ENCODE data around the gene NDST1. TPM values are rescaled to one million over a fixed set of nuclear protein-coding genes. Genes with fewer than 3 reads are reported as not detected.

NDST1 gene
- total RNA-seq, 1 donor from 2014 or later: 60.4 TPM

- DNase-seq (ENCODE audit: missing footprints): peak; percentile 14
- intact Hi-C loops (cut with DNase I): no loop called here
- ATAC-seq: no peak
These were observed 46.9 kb downstream of the NDST1 start for GRCh38 chr5:150554857-150555256.

GRCh38 chr5:150556106-150556505, 48.2 kb downstream of the NDST1 start:
- ATAC-seq (no peak), DNase-seq (ENCODE audit: missing footprints) (peak; percentile 42)
- intact Hi-C loops (cut with DNase I): no loop called here

- DNase-seq (ENCODE audit: missing footprints) (peak; percentile 31), ATAC-seq (no peak)
- intact Hi-C loops (cut with DNase I): no loop called here
These were observed 49.1 kb downstream of the NDST1 start for GRCh38 chr5:150556859-150557508.

GRCh38 chr5:150557509-150557872, 49.6 kb downstream of the NDST1 start:
- intact Hi-C loops (cut with DNase I): no loop called here
- ATAC-seq: no peak

GRCh38 chr5:150558088-150558621, 50.2 kb downstream of the NDST1 start:
- DNase-seq (ENCODE audit: missing footprints): peak; percentile 58
- no peak for ATAC-seq
- intact Hi-C loops (cut with DNase I): no loop called here

More at GRCh38 chr5:150557509-150557872, 49.6 kb downstream of the NDST1 start:
- peak; percentile 6 for DNase-seq (ENCODE audit: missing footprints)

GRCh38 chr5:150559088-150559487, 51.2 kb downstream of the NDST1 start:
- intact Hi-C loops (cut with DNase I): no loop called here
- ATAC-seq (no peak), DNase-seq (ENCODE audit: missing footprints) (peak; percentile 8)

- DNase-seq (ENCODE audit: missing footprints) (no peak), ATAC-seq (no peak)
- intact Hi-C loops (cut with DNase I): loop anchor here (2.0 to 5.0 kb wide), 2 partner anchors 113 to 287 kb away; partner anchors contain the start of gene IRGM
These were observed 51.8 kb downstream of the NDST1 start for GRCh38 chr5:150559701-150560100.

GRCh38 chr5:150560401-150561191, 52.7 kb downstream of the NDST1 start:
- intact Hi-C loops (cut with DNase I): loop anchor here (1.0 to 5.0 kb wide), 4 partner anchors 96 to 286 kb away; partner anchors contain the start of gene IRGM
- ATAC-seq (peak; percentile 88), DNase-seq (ENCODE audit: missing footprints) (peak; percentile 78)

- no peak for ATAC-seq
These were observed 53.2 kb downstream of the NDST1 start for GRCh38 chr5:150561192-150561512.

GRCh38 chr5:150561571-150562275, 53.8 kb downstream of the NDST1 start:
- ATAC-seq (no peak), DNase-seq (ENCODE audit: missing footprints) (peak; percentile 15)
- intact Hi-C loops (cut with DNase I): loop anchor here (1.0 to 5.0 kb wide), 4 partner anchors 95 to 285 kb away; partner anchors contain the start of gene IRGM

More at GRCh38 chr5:150561192-150561512, 53.2 kb downstream of the NDST1 start:
- intact Hi-C loops (cut with DNase I): loop anchor here (1.0 to 5.0 kb wide), 4 partner anchors 95 to 286 kb away; partner anchors contain the start of gene IRGM
- DNase-seq (ENCODE audit: missing footprints): no peak

GRCh38 chr5:150562832-150563231, 54.9 kb downstream of the NDST1 start:
- intact Hi-C loops (cut with DNase I): loop anchor here (5.0 kb wide), 1 partner anchor 109 kb away; no protein-coding TSS in a partner anchor
- DNase-seq (ENCODE audit: missing footprints) (no peak), ATAC-seq (no peak)

- no peak for ATAC-seq
- intact Hi-C loops (cut with DNase I): no loop called here
- no peak for DNase-seq (ENCODE audit: missing footprints)
These were observed 57.9 kb downstream of the NDST1 start for GRCh38 chr5:150565868-150566267.

- intact Hi-C loops (cut with DNase I): no loop called here
- ATAC-seq (peak; percentile 91), DNase-seq (ENCODE audit: missing footprints) (no peak)
These were observed 59.2 kb downstream of the NDST1 start for GRCh38 chr5:150567031-150567717.

GRCh38 chr5:150568663-150569062, 60.7 kb downstream of the NDST1 start:
- ATAC-seq (no peak), DNase-seq (ENCODE audit: missing footprints) (no peak)
- intact Hi-C loops (cut with DNase I): no loop called here

- ATAC-seq: no peak
- intact Hi-C loops (cut with DNase I): no loop called here
- DNase-seq (ENCODE audit: missing footprints): peak; percentile 47
These were observed 62.4 kb downstream of the NDST1 start for GRCh38 chr5:150570333-150570732.

GRCh38 chr5:150571836-150572235, 63.9 kb downstream of the NDST1 start:
- no peak for ATAC-seq
- no peak for DNase-seq (ENCODE audit: missing footprints)
- intact Hi-C loops (cut with DNase I): no loop called here

- ATAC-seq: no peak
- intact Hi-C loops (cut with DNase I): no loop called here
- peak; percentile 31 for DNase-seq (ENCODE audit: missing footprints)
These were observed 65.3 kb downstream of the NDST1 start for GRCh38 chr5:150573216-150573615.

All from Right ventricle myocardium inferior (tissue), 1 donor.